Endothelial cell of umbilical vein (primary cell): ENCODE measurements around the gene RXFP4. TPM values are rescaled to one million over a fixed set of nuclear protein-coding genes. Genes with fewer than 3 reads are reported as not detected.

Experiments used
- Bru-seq: library from RNA; stranded (reverse); fragments of 400-500 nt; gene quantifications from one replicate; lab custom pipeline; 2021; lab: Mats Ljungman, UMichigan
- BruChase-seq, 2 experiments: library from RNA; stranded (reverse); fragments of 400-500 nt; gene quantifications; one replicate each; lab custom pipeline; 2021; lab: Mats Ljungman, UMichigan
- BruUV-seq: library from RNA; stranded (reverse); fragments of 400-500 nt; replicated peaks from 2 replicates; lab custom pipeline; 2021; lab: Mats Ljungman, UMichigan
- CTCF ChIA-PET: fragments of 300-600, 350-600 bp; sonication (Branson Sonifier 250); formaldehyde crosslinking; loops from one replicate; lab custom pipeline; 2021; ENCODE audit warnings: antibody characterized with exemption, inconsistent platforms; lab: Charles Lee
- POLR2A ChIA-PET: fragments of 300-600, 350-600 bp; sonication (Branson Sonifier 250); formaldehyde crosslinking; loops from one replicate; lab custom pipeline; 2021; ENCODE audit warnings: antibody characterized with exemption, inconsistent platforms; lab: Charles Lee
- DNase-seq: peaks from one replicate; pipeline ENCODE4 v3.0.0-alpha.2; 2011; ENCODE audit warnings: low read depth, low spot score
- FAIRE-seq: peaks from 2 replicates; lab custom pipeline; 2011; peaks lifted over from hg19 to GRCh38; lab: Jason Lieb, UNC
- H2AFZ ChIP-seq: 2 replicates; pipeline ENCODE4 v1.6.0; 2012; ENCODE audit warnings: low read depth, low read length, control low read depth, inconsistent platforms
- H3K27ac ChIP-seq: 2 replicates; pipeline ENCODE4 v1.5.1; 2011; ENCODE audit warnings: low read depth, mild to moderate bottlenecking, control low read depth, low read length, moderate library complexity; ENCODE audit not compliant: insufficient read depth
- H3K27me3 ChIP-seq, 2 experiments: 2 replicates each; pipeline versions ENCODE4 v1.6.0 to v1.6.1; 2011; ENCODE audit warnings: low read length in 2 of 2, mixed read lengths in 1 of 2; ENCODE audit not compliant: control insufficient read depth in 2 of 2, insufficient read depth in 2 of 2
- H3K36me3 ChIP-seq, 2 experiments: 2 replicates in 1 of 2; 3 replicates in 1 of 2; pipeline ENCODE4 v1.5.1; 2011; ENCODE audit warnings: low read length in 2 of 2, mild to moderate bottlenecking in 1 of 2, moderate library complexity in 1 of 2; ENCODE audit not compliant: control insufficient read depth in 2 of 2, insufficient read depth in 2 of 2; ENCODE audit errors: extremely low read depth in 1 of 2
- H3K4me1 ChIP-seq: 3 replicates; pipeline ENCODE4 v1.5.1; 2011; ENCODE audit warnings: mild to moderate bottlenecking, low read length; ENCODE audit not compliant: control insufficient read depth, insufficient read depth; ENCODE audit errors: extremely low read depth
- H3K4me2 ChIP-seq: 2 replicates; pipeline ENCODE4 v1.6.1; 2011; ENCODE audit warnings: low read length, control low read depth, mixed read lengths; ENCODE audit not compliant: insufficient read depth
- H3K4me3 ChIP-seq, 3 experiments: fragments of 200-600 bp in 1 of 3; sonication (generic), shearing (Covaris generic) in 1 of 3; replicated peaks in 1 of 3; 2 replicates each; pipeline ENCODE4 v1.5.1; 2011 to 2016; ENCODE audit warnings: control low read depth in 3 of 3, low read length in 3 of 3, mild to moderate bottlenecking in 2 of 3, inconsistent platforms in 1 of 3, low read depth in 1 of 3, moderate library complexity in 1 of 3; ENCODE audit not compliant: insufficient read depth in 1 of 3
- H3K79me2 ChIP-seq: 2 replicates; pipeline ENCODE4 v1.6.0; 2012; ENCODE audit warnings: low read length, inconsistent platforms; ENCODE audit not compliant: control insufficient read depth, insufficient read depth
- H3K9ac ChIP-seq: replicated peaks from 2 replicates; pipeline ENCODE3; 2011; ENCODE audit warnings: low read length, control low read depth; ENCODE audit not compliant: insufficient read depth; ENCODE audit errors: extremely low read depth
- H3K9me1 ChIP-seq: replicated peaks from 3 replicates; pipeline ENCODE4 v1.6.0; 2011; ENCODE audit warnings: mild to moderate bottlenecking, low read length; ENCODE audit not compliant: control insufficient read depth, insufficient read depth; ENCODE audit errors: extremely low read depth
- H3K9me3 ChIP-seq: replicated peaks from 2 replicates; pipeline ENCODE4 v1.5.1; 2012; ENCODE audit warnings: low read length, inconsistent platforms; ENCODE audit not compliant: control insufficient read depth, insufficient read depth
- H4K20me1 ChIP-seq: replicated peaks from 2 replicates; pipeline ENCODE3; 2011; ENCODE audit warnings: mild to moderate bottlenecking, low read length; ENCODE audit not compliant: control insufficient read depth, insufficient read depth; ENCODE audit errors: extremely low read depth
- CTCF ChIP-seq, 2 donors: IDR thresholded peaks; 1 replicate in 1 of 2; 2 replicates in 1 of 2; pipeline ENCODE4 v1.5.1; 2011; ENCODE audit warnings: low read length in 2 of 2, mild to moderate bottlenecking in 2 of 2, moderate library complexity in 2 of 2, control low read depth in 1 of 2, inconsistent platforms in 1 of 2, low read depth in 1 of 2; ENCODE audit not compliant: insufficient read depth in 1 of 2; ENCODE audit errors: extremely low read depth in 1 of 2
- EZH2 ChIP-seq: IDR thresholded peaks from 2 replicates; pipeline ENCODE4 v1.6.1; 2012; ENCODE audit warnings: borderline replicate concordance, low read depth, mild to moderate bottlenecking, moderate library complexity, low read length, inconsistent platforms; ENCODE audit not compliant: severe bottlenecking
- FOS ChIP-seq: IDR thresholded peaks from 2 replicates; pipeline ENCODE4 v1.6.1; 2011; ENCODE audit warnings: mild to moderate bottlenecking, low read length, moderate library complexity, borderline replicate concordance; ENCODE audit not compliant: insufficient read depth
- GATA2 ChIP-seq: IDR thresholded peaks from 2 replicates; pipeline ENCODE4 v1.7.0; 2011; ENCODE audit warnings: low read depth, mild to moderate bottlenecking, moderate library complexity, mixed read lengths, low read length; ENCODE audit not compliant: insufficient read length, insufficient read depth
- JUN ChIP-seq: IDR thresholded peaks from 2 replicates; pipeline ENCODE4 v1.6.1; 2011; ENCODE audit warnings: borderline replicate concordance, low read depth; ENCODE audit not compliant: insufficient read length, insufficient read depth
- MAX ChIP-seq: IDR thresholded peaks from 2 replicates; pipeline ENCODE4 v1.6.1; 2011; ENCODE audit not compliant: insufficient read depth, insufficient read length
- MYC ChIP-seq: IDR thresholded peaks from one replicate; pipeline ENCODE4 v1.6.1; 2011; ENCODE audit warnings: mild to moderate bottlenecking, low read depth, low read length
- POLR2A ChIP-seq: IDR thresholded peaks from 2 replicates; pipeline ENCODE4 v1.6.1; 2012; ENCODE audit warnings: low read depth, mild to moderate bottlenecking, control low read depth, low read length
- POLR2AphosphoS5 ChIP-seq: IDR thresholded peaks from 2 replicates; pipeline ENCODE4 v1.6.1; 2012; ENCODE audit warnings: low read depth, mild to moderate bottlenecking, control low read depth, low read length, moderate library complexity; ENCODE audit not compliant: insufficient read depth
- dilution Hi-C: fragments of 300-500 bp; cut with MboI; formaldehyde crosslinking; loops from one replicate; pipeline ENCODE4 v1.15.0; 2019; ENCODE audit warnings: low sequenced_read_pairs; ENCODE audit not compliant: extremely low pct_ligation_motif_present
- intact Hi-C: fragments of 100-400 bp; cut with micrococcal nuclease; formaldehyde crosslinking; loops from one replicate; pipeline ENCODE4 v1.10.0; 2022
- long read RNA-seq: library from polyadenylated mRNA; stranded (forward); transcript quantifications from one replicate; pipeline ENCODE4 v2.0.0, GENCODE V29; 2021
- polyA minus RNA-seq, 3 experiments: library from RNA; depleted of rRNA, polyadenylated mRNA; stranded (reverse); fragments of >200 nt; gene quantifications; 1 replicate in 1 of 3; 2 replicates in 2 of 3; pipeline ENCODE4 v1.2.3, GENCODE V29; 2011
- polyA plus RNA-seq, 4 experiments: library from polyadenylated mRNA; depleted of rRNA in 3 of 4; stranded (reverse) in 3 of 4; unstranded in 1 of 4; fragments of >200 nt; gene quantifications; 2 replicates each; pipeline versions ENCODE4 v1.2.1 to v1.2.3, GENCODE V29; 2011 to 2012; ENCODE audit warnings: missing spikeins in 1 of 4
- total RNA-seq: library from RNA; stranded (reverse); gene quantifications from 2 replicates; pipeline ENCODE4 v1.2.3, GENCODE V29; 2021

The RXFP4 gene
- not detected in 2 replicates for total RNA-seq
- polyA plus RNA-seq: not detected in 2 replicates
- not detected in 2 replicates for polyA plus RNA-seq (2011; cell fraction: cytosol; rRNA removed)
- polyA plus RNA-seq (2011; cell fraction: nucleus; rRNA removed): not detected in 2 replicates
- polyA plus RNA-seq (2012): not detected in 2 replicates
- polyA minus RNA-seq: not detected in 2 replicates
- not detected for polyA minus RNA-seq (2011; cell fraction: cytosol; rRNA and poly(A)+ RNA removed)
- 0.34 TPM in 1 of 2 replicates, not detected in the other for polyA minus RNA-seq (2011; cell fraction: nucleus; rRNA and poly(A)+ RNA removed)
- percentile 21 among the genes with signal in this experiment for Bru-seq, nascent RNA
- BruChase-seq, experiment 1, labeled RNA remaining after a 6-hour chase: not detected
- percentile 11 among the genes with signal in this experiment for BruChase-seq, experiment 2, labeled RNA remaining after a 2-hour chase
- long read RNA-seq: 0 reads

GRCh38 chr1:155940993-155941844 is at the start of gene RXFP4:
Gene RXFP4, plus strand, starts transcription at chr1:155941638. Its CDS starts 72 bp downstream, at chr1:155941710.
- H3K4me1 ChIP-seq: peaks cover 28% of the 10 kb centered on the region
- dilution Hi-C loops (no loop called here), intact Hi-C loops (loop anchor here (1.0 kb wide), 2 partner anchors 21 to 112 kb away; partner anchors contain the start of gene UBQLN4)
- H3K9me3 ChIP-seq: no peaks in the 10 kb centered on the region
- H3K27me3 ChIP-seq: no peaks in the 10 kb centered on the region
- peak within 1 kb of the TSS; percentile 90 for H3K27ac ChIP-seq
- H3K4me3 ChIP-seq: peak within 1 kb of the TSS in 1 of 3 experiments; percentile 21
- ChIA-PET CTCF (interaction anchor here (0.8 to 3.8 kb wide), 8 partner anchors 21 to 189 kb away, joined by 3 to 142 read pairs (median 6); partner anchors contain the start of gene ARHGEF2), POLR2A (interaction anchor here (0.7 kb wide), 1 partner anchor 37 kb away, joined by 4 read pairs; the partner anchor contains the start of gene ARHGEF2)
- DNase-seq (peak; percentile 25), FAIRE-seq (no peak)
- H3K9ac ChIP-seq: peak within 1 kb of the TSS; percentile 70
- H3K4me2 ChIP-seq: peak within 1 kb of the TSS; percentile 87
- H3K79me2 ChIP-seq: no peaks in the 10 kb centered on the region
- TF ChIP-seq EZH2 (no peak), MAX (no peak), CTCF (IDR thresholded peaks at IDR 0.05; ENCODE audit: extremely low read depth in 1 of 2, insufficient read depth in 1 of 2, low read depth in 1 of 2, low read length in 2 of 2) (no peak), POLR2AphosphoS5 (no peak), FOS (no peak), MYC (no peak), POLR2A (no peak), JUN (no peak), GATA2 (no peak)
- no TSS peak for BruUV-seq
- no peaks in the 10 kb centered on the region for H4K20me1 ChIP-seq
- H3K36me3 ChIP-seq: no peaks in the 10 kb centered on the region
- no peak within 1 kb of the TSS for H2AFZ ChIP-seq
- H3K9me1 ChIP-seq: no peaks in the 10 kb centered on the region
